Liver (tissue), 9 donors: Measurements from ENCODE around the gene CDH26. TPM values are rescaled to one million over a fixed set of nuclear protein-coding genes. Genes with fewer than 3 reads are reported as not detected.

Experiments used
- DNase-seq: peaks from one replicate; pipeline ENCODE4 v3.0.0-alpha.2; 2017; ENCODE audit warnings: low spot score
- H3K27ac ChIP-seq, 2 donors: one replicate each; pipeline ENCODE4 v1.7.0; 2013; ENCODE audit warnings: inconsistent platforms in 2 of 2, low read length in 2 of 2, control low read depth in 1 of 2, low read depth in 1 of 2, mild to moderate bottlenecking in 1 of 2
- H3K27me3 ChIP-seq, 4 donors: one replicate each; pipeline versions ENCODE4 v1.6.1 to v1.7.0; 2013; ENCODE audit warnings: low read length in 3 of 4, inconsistent platforms in 1 of 4, mild to moderate bottlenecking in 1 of 4, moderate library complexity in 1 of 4; ENCODE audit not compliant: control insufficient read depth in 4 of 4, insufficient read depth in 4 of 4
- H3K36me3 ChIP-seq, 4 donors: one replicate each; pipeline versions ENCODE4 v1.6.1 to v1.7.0; 2013; ENCODE audit warnings: low read length in 3 of 4, mild to moderate bottlenecking in 3 of 4, low read depth in 1 of 4, moderate library complexity in 1 of 4; ENCODE audit not compliant: control insufficient read depth in 4 of 4, insufficient read depth in 3 of 4
- H3K4me1 ChIP-seq, 4 donors: one replicate each; pipeline versions ENCODE4 v1.6.1 to v1.7.0; 2013; ENCODE audit warnings: low read length in 3 of 4, mild to moderate bottlenecking in 3 of 4, moderate library complexity in 1 of 4; ENCODE audit not compliant: control insufficient read depth in 4 of 4, insufficient read depth in 4 of 4
- H3K4me3 ChIP-seq, 3 donors: one replicate each; pipeline versions ENCODE4 v1.6.1 to v1.7.0; 2013; ENCODE audit warnings: low read length in 3 of 3, control low read depth in 1 of 3, low read depth in 1 of 3, mild to moderate bottlenecking in 1 of 3
- H3K9ac ChIP-seq, 2 donors: one replicate each; pipeline ENCODE4 v1.7.0; 2013; ENCODE audit warnings: low read length in 2 of 2, mild to moderate bottlenecking in 2 of 2, moderate library complexity in 2 of 2, control low read depth in 1 of 2, low read depth in 1 of 2
- H3K9me3 ChIP-seq, 4 donors: one replicate each; pipeline versions ENCODE4 v1.6.1 to v1.7.0; 2013; ENCODE audit warnings: low read length in 3 of 4; ENCODE audit not compliant: control insufficient read depth in 4 of 4
- ATF3 ChIP-seq: IDR thresholded peaks from 2 replicates; pipeline ENCODE4 v1.6.1; 2016; ENCODE audit warnings: antibody characterized with exemption
- CTCF ChIP-seq: fragments of 150-350 bp; IDR thresholded peaks from 2 replicates; pipeline ENCODE4 v1.5.1; 2017; ENCODE audit warnings: improper control_type of control experiment, low read depth, low read length; ENCODE audit not compliant: missing input control
- GABPA ChIP-seq, 2 donors: IDR thresholded peaks in 1 of 2; conservative IDR thresholded peaks in 1 of 2; 2 replicates each; pipeline ENCODE4 v1.6.1; 2016; ENCODE audit warnings: antibody characterized with exemption in 2 of 2, mild to moderate bottlenecking in 1 of 2, moderate library complexity in 1 of 2
- HNF4A ChIP-seq, 2 donors: conservative IDR thresholded peaks; 2 replicates each; pipeline ENCODE4 v1.6.1; 2016; ENCODE audit warnings: antibody characterized with exemption in 2 of 2, mild to moderate bottlenecking in 2 of 2
- MAX ChIP-seq: IDR thresholded peaks from 2 replicates; pipeline ENCODE4 v1.6.1; 2016; ENCODE audit warnings: antibody characterized with exemption
- RAD21 ChIP-seq, 2 donors: IDR thresholded peaks; 2 replicates each; pipeline ENCODE4 v1.6.1; 2016; ENCODE audit warnings: antibody characterized with exemption in 2 of 2, mild to moderate bottlenecking in 2 of 2
- YY1 ChIP-seq: IDR thresholded peaks from 2 replicates; pipeline ENCODE4 v1.6.1; 2016; ENCODE audit warnings: antibody characterized with exemption, mild to moderate bottlenecking
- WGBS: extraction: QIAGEN DNeasy Blood & Tissue Kit; methylation state at CpG from one replicate; pipeline ENCODE4 v1.1.7; 2013; 5-methylcytosine and 5-hydroxymethylcytosine counted together
- polyA plus RNA-seq, 2 donors: library from polyadenylated mRNA; stranded (reverse) in 1 of 2; unstranded in 1 of 2; fragments of 200-250 nt in 1 of 2; fragments of >200 nt in 1 of 2; fragmentation: Nextera tagmentation in 1 of 2; extraction: Ambion mirVana in 1 of 2; gene quantifications; one replicate each; pipeline versions ENCODE4 v1.2.1 to v1.2.3, GENCODE V29; 2013 to 2015
- total RNA-seq, 2 donors: library from RNA; depleted of rRNA; stranded (reverse); fragments of >200 nt; gene quantifications; one replicate each; pipeline ENCODE4 v1.2.3, GENCODE V29; 2014
- TF ChIP-seq, protein P1 (sequence below): IDR thresholded peaks from 2 replicates; pipeline ENCODE4 v1.6.1; 2016; ENCODE audit warnings: antibody characterized with exemption, mild to moderate bottlenecking
- TF ChIP-seq, protein P2 (sequence below): IDR thresholded peaks from 2 replicates; pipeline ENCODE4 v1.6.1; 2016; ENCODE audit warnings: antibody characterized with exemption
- donor health status: healthy.
- donor health status: healthy.
- donor health status: healthy.
- donor health status: healthy.
- donor health status: healthy.

Gene CDH26
- total and polyA plus RNA-seq, 4 donors: 0.03 to 0.70 (median 0.43) TPM

DNA sequence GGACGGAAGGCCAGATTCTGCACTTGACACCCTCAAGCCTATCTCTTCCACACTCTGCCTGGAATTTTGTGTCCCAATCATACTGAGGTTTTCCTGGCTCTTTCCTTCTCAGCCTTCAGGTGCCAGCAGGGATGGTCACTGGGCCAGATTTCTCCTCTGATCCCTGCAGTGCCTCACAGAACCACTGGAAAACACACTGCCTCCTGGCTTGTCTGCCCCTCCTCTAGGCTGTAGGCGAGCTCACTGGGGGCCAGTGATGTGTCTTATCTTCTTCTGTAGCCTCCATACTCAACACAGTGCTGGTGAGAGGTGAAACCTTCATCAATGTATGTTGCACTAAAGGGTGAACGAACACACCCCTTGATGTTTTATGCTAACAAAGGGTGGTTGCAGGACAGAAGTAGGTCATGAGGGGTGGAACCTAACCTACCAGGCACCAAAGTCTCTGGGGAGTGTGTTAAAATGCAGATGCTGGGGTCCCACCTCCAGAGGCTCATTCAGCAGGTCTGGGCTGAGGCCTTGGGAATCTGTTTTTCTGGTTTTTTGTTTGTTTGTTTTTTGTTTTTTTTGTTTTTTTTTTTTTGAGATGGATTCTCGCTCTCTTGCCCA lies 80.3 kb downstream of the CDH26 start:
- no peaks in the 10 kb centered on the region for H3K36me3 ChIP-seq
- TF ChIP-seq, protein P1, sequence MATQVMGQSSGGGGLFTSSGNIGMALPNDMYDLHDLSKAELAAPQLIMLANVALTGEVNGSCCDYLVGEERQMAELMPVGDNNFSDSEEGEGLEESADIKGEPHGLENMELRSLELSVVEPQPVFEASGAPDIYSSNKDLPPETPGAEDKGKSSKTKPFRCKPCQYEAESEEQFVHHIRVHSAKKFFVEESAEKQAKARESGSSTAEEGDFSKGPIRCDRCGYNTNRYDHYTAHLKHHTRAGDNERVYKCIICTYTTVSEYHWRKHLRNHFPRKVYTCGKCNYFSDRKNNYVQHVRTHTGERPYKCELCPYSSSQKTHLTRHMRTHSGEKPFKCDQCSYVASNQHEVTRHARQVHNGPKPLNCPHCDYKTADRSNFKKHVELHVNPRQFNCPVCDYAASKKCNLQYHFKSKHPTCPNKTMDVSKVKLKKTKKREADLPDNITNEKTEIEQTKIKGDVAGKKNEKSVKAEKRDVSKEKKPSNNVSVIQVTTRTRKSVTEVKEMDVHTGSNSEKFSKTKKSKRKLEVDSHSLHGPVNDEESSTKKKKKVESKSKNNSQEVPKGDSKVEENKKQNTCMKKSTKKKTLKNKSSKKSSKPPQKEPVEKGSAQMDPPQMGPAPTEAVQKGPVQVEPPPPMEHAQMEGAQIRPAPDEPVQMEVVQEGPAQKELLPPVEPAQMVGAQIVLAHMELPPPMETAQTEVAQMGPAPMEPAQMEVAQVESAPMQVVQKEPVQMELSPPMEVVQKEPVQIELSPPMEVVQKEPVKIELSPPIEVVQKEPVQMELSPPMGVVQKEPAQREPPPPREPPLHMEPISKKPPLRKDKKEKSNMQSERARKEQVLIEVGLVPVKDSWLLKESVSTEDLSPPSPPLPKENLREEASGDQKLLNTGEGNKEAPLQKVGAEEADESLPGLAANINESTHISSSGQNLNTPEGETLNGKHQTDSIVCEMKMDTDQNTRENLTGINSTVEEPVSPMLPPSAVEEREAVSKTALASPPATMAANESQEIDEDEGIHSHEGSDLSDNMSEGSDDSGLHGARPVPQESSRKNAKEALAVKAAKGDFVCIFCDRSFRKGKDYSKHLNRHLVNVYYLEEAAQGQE: no peak
- TF ChIP-seq RAD21 (IDR thresholded peaks at IDR 0.05): no peak
- no peak overlapping the region for H3K4me3 ChIP-seq
- no peak overlapping the region for H3K9ac ChIP-seq
- peaks cover 3 to 10% (median 5%) of the 10 kb centered on the region in 4 donors for H3K4me1 ChIP-seq
- H3K27ac ChIP-seq: no peak overlapping the region
- no peak for DNase-seq
- peaks cover 0 to 19% (median 2%) of the 10 kb centered on the region in 4 donors for H3K27me3 ChIP-seq
- WGBS: 93% methylated on average over 4 of the region's 4 CpGs
- no peaks in the 10 kb centered on the region for H3K9me3 ChIP-seq

GRCh38 chr20:60039526-60039925 lies 81.3 kb downstream of the CDH26 start:
- no peak overlapping the region for H3K4me3 ChIP-seq
- TF ChIP-seq, protein P2, sequence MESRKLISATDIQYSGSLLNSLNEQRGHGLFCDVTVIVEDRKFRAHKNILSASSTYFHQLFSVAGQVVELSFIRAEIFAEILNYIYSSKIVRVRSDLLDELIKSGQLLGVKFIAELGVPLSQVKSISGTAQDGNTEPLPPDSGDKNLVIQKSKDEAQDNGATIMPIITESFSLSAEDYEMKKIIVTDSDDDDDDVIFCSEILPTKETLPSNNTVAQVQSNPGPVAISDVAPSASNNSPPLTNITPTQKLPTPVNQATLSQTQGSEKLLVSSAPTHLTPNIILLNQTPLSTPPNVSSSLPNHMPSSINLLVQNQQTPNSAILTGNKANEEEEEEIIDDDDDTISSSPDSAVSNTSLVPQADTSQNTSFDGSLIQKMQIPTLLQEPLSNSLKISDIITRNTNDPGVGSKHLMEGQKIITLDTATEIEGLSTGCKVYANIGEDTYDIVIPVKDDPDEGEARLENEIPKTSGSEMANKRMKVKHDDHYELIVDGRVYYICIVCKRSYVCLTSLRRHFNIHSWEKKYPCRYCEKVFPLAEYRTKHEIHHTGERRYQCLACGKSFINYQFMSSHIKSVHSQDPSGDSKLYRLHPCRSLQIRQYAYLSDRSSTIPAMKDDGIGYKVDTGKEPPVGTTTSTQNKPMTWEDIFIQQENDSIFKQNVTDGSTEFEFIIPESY: no peak
- TF ChIP-seq CTCF: no peak
- H3K27ac ChIP-seq: no peak overlapping the region
- no peaks in the 10 kb centered on the region for H3K4me1 ChIP-seq
- no peak overlapping the region for H3K9ac ChIP-seq
- DNase-seq: no peak
- 93% methylated on average over 3 of the region's 3 CpGs for WGBS
- no peaks in the 10 kb centered on the region for H3K9me3 ChIP-seq
- H3K27me3 ChIP-seq: peaks cover 0 to 19% (median 2%) of the 10 kb centered on the region in 4 donors
- H3K36me3 ChIP-seq: no peaks in the 10 kb centered on the region

GRCh38 chr20:60040471-60041162 lies 82.4 kb downstream of the CDH26 start:
- Histone ChIP-seq H3K27me3 (peaks cover 0 to 19% (median 2%) of the 10 kb centered on the region in 4 donors), H3K36me3 (no peaks in the 10 kb centered on the region), H3K4me1 (no peaks in the 10 kb centered on the region), H3K4me3 (no peak overlapping the region), H3K27ac (no peak overlapping the region), H3K9ac (no peak overlapping the region), H3K9me3 (no peaks in the 10 kb centered on the region)
- DNase-seq: no peak
- 94% methylated on average over 8 of the region's 8 CpGs for WGBS
- TF ChIP-seq HNF4A (conservative IDR thresholded peaks at IDR 0.05): no peak
- no peak for TF ChIP-seq CTCF
- no peak for TF ChIP-seq ATF3
- no peak for TF ChIP-seq YY1
- TF ChIP-seq, protein P1: no peak
- TF ChIP-seq GABPA (IDR thresholded peaks at IDR 0.05 in 1 of 2, conservative IDR thresholded peaks at IDR 0.05 in 1 of 2): no peak
- no peak for TF ChIP-seq MAX
